Measurements from ENCODE around the gene MCFD2. TPM values are rescaled to one million over a fixed set of nuclear protein-coding genes. Genes with fewer than 3 reads are reported as not detected.

MCFD2 gene
- total RNA-seq, 1 experiment from 2014 or later, result 84.9 TPM

DNA sequence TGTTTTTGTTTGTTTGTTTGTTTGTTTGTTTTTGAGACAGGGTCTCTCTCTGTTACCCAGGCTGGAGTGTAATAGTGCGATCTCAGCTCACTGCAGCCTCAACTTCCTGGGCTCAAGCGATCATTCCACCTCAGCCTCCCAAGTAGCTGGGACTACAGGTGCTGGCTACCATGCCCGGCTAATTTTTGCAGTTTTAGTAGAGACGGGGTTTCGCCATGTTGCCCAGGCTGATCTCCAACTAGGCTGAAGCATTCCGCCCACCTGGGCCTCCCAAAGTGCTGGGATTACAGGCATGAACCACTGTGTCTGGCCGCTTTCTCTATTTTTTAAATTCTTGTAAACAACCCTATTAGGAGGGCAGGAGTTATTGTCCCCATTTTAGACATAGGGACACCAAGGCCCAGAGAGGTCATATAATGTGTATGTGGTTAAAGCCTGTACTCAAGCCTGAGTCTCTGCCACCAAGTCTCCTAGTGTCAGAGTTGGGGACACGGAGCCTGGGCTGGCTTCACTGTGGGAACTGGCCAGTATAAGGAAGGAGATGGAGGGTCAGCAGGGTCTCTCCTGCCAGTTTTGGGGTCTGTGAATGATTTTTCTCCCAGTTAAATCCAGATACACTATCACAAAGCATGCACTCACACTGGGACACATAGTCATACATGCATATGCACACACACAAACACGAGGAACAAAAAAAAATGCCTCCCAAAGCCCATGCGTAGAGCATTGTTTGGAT lies 27.5 kb upstream of the MCFD2 start:
- ATAC-seq (no peak), DNase-seq (ENCODE audit: low read depth, low spot score) (no peak)
- TF ChIP-seq POLR2AphosphoS5 (IDR thresholded peaks at IDR 0.05; ENCODE audit: low read depth, low read length), result no peak
- no peak for TF ChIP-seq SIN3A (IDR thresholded peaks at IDR 0.05; ENCODE audit: borderline replicate concordance, insufficient read depth, low read depth, low read length)
- no peak for TF ChIP-seq CTCF (IDR thresholded peaks at IDR 0.05)
- no peak for TF ChIP-seq REST (IDR thresholded peaks at IDR 0.05; ENCODE audit: insufficient read depth in 1 of 2, low read depth in 2 of 2, low read length in 1 of 2)
- TF ChIP-seq TCF7L2 (IDR thresholded peaks at IDR 0.05; ENCODE audit: low read depth, low read length), result no peak
- BruUV-seq (replicated peaks), result no TSS peak
- ChIA-PET POLR2A (no interaction called here), CTCF (no interaction called here)
- Histone ChIP-seq H3K4me1 (ENCODE audit: control insufficient read depth, insufficient read depth, low read length) (peaks cover 17% of the 10 kb centered on the region), H3K4me3 (ENCODE audit: low read depth in 2 of 2, low read length in 2 of 2) (peak overlapping the region in 1 of 2 experiments; percentile 94; a peak in 1 of 4 replicates), H3K9me3 (ENCODE audit: control insufficient read depth, insufficient read depth, low read depth, low read length) (no peaks in the 10 kb centered on the region), H3K36me3 (ENCODE audit: control insufficient read depth, insufficient read depth, low read length) (no peaks in the 10 kb centered on the region), H3K27me3 (ENCODE audit: control insufficient read depth, insufficient read depth, low read length) (no peaks in the 10 kb centered on the region), H3K27ac (ENCODE audit: low read length) (no peak overlapping the region)
- intact Hi-C loops (cut with micrococcal nuclease; ENCODE audit: unreplicated experiment) (no loop called here), in situ Hi-C loops (cut with HindIII; ENCODE audit: low pct_unique_long_range_greater_than_20kb, low sequenced_read_pairs) (no loop called here)

- TF ChIP-seq SIN3A (IDR thresholded peaks at IDR 0.05; ENCODE audit: borderline replicate concordance, insufficient read depth, low read depth, low read length) (no peak), TCF7L2 (IDR thresholded peaks at IDR 0.05; ENCODE audit: low read depth, low read length) (no peak), REST (IDR thresholded peaks at IDR 0.05; ENCODE audit: insufficient read depth in 1 of 2, low read depth in 2 of 2, low read length in 1 of 2) (no peak), CTCF (IDR thresholded peaks at IDR 0.05) (no peak), POLR2AphosphoS5 (IDR thresholded peaks at IDR 0.05; ENCODE audit: low read depth, low read length) (no peak)
- BruUV-seq (replicated peaks), result no TSS peak
- peaks cover 17% of the 10 kb centered on the region for H3K4me1 ChIP-seq (ENCODE audit: control insufficient read depth, insufficient read depth, low read length)
- intact Hi-C loops (cut with micrococcal nuclease; ENCODE audit: unreplicated experiment), result no loop called here
- CTCF ChIA-PET, result no interaction called here
- no peaks in the 10 kb centered on the region for H3K27me3 ChIP-seq (ENCODE audit: control insufficient read depth, insufficient read depth, low read length)
- peak overlapping the region; percentile 70 to 94 for H3K4me3 ChIP-seq (ENCODE audit: low read depth in 2 of 2, low read length in 2 of 2)
- in situ Hi-C loops (cut with HindIII; ENCODE audit: low pct_unique_long_range_greater_than_20kb, low sequenced_read_pairs), result no loop called here
- H3K36me3 ChIP-seq (ENCODE audit: control insufficient read depth, insufficient read depth, low read length), result no peaks in the 10 kb centered on the region
- DNase-seq (ENCODE audit: low read depth, low spot score) (no peak), ATAC-seq (no peak)
- H3K9me3 ChIP-seq (ENCODE audit: control insufficient read depth, insufficient read depth, low read depth, low read length), result no peaks in the 10 kb centered on the region
- POLR2A ChIA-PET, result interaction anchor here (0.6 kb wide), 1 partner anchor 301 kb away, joined by 7 read pairs; no protein-coding TSS in a partner anchor
- H3K27ac ChIP-seq (ENCODE audit: low read length), result peak overlapping the region; percentile 79
Measured at GRCh38 chr2:46942143-46942526, 26.5 kb upstream of the MCFD2 start.
